Measurements from ENCODE around the gene ADIPOR2.

GRCh38 chr12:1810201-1810930 is 119.5 kb downstream of the ADIPOR2 start:
- TF ChIP-seq POLR2A (IDR thresholded peaks at IDR 0.05; ENCODE audit: extremely low read depth, insufficient read length): no peak
- TF ChIP-seq, protein P1, sequence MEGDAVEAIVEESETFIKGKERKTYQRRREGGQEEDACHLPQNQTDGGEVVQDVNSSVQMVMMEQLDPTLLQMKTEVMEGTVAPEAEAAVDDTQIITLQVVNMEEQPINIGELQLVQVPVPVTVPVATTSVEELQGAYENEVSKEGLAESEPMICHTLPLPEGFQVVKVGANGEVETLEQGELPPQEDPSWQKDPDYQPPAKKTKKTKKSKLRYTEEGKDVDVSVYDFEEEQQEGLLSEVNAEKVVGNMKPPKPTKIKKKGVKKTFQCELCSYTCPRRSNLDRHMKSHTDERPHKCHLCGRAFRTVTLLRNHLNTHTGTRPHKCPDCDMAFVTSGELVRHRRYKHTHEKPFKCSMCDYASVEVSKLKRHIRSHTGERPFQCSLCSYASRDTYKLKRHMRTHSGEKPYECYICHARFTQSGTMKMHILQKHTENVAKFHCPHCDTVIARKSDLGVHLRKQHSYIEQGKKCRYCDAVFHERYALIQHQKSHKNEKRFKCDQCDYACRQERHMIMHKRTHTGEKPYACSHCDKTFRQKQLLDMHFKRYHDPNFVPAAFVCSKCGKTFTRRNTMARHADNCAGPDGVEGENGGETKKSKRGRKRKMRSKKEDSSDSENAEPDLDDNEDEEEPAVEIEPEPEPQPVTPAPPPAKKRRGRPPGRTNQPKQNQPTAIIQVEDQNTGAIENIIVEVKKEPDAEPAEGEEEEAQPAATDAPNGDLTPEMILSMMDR (IDR thresholded peaks at IDR 0.05; ENCODE audit: low read depth, low read length): no peak
